Activated CD8-positive, alpha-beta T cell treated with anti-CD3 and anti-CD28 coated beads for 36 hours (primary cell): Measurements from ENCODE around the gene TRIM52. TPM values are rescaled to one million over a fixed set of nuclear protein-coding genes. Genes with fewer than 3 reads are reported as not detected.

Source experiments
- ATAC-seq: fragments of 200-7000 bp; cut with Tn5 transposase; one replicate; pipeline ENCODE4 v1.10.0; 2021; ENCODE audit warnings: mild to moderate bottlenecking, moderate library complexity
- CTCF ChIA-PET: fragments of 350-600 bp; sonication (Branson Sonifier 250); formaldehyde crosslinking; loops from one replicate; lab custom pipeline; 2021; ENCODE audit warnings: antibody characterized with exemption; lab: Charles Lee
- POLR2A ChIA-PET: fragments of 350-600 bp; sonication (Branson Sonifier 250); formaldehyde crosslinking; loops from one replicate; lab custom pipeline; 2021; ENCODE audit warnings: antibody characterized with exemption; lab: Charles Lee
- DNase-seq: peaks from one replicate; pipeline ENCODE4 v3.0.0-alpha.2; 2020
- H3K27ac Mint-ChIP-seq: one replicate; pipeline ENCODE4 v1.8.0; 2021; ENCODE audit warnings: mild to moderate bottlenecking, mixed read lengths
- H3K27me3 Mint-ChIP-seq: one replicate; pipeline ENCODE4 v1.8.0; 2021; ENCODE audit warnings: mixed read lengths
- H3K36me3 Mint-ChIP-seq: one replicate; pipeline ENCODE4 v1.8.0; 2021; ENCODE audit warnings: low read depth, mixed read lengths
- H3K4me1 Mint-ChIP-seq: one replicate; pipeline ENCODE4 v1.8.0; 2021; ENCODE audit warnings: low read depth, mixed read lengths
- H3K4me3 Mint-ChIP-seq: one replicate; pipeline ENCODE4 v1.8.0; 2021; ENCODE audit warnings: mild to moderate bottlenecking, moderate library complexity, mixed read lengths
- H3K9me3 Mint-ChIP-seq: one replicate; pipeline ENCODE4 v1.8.0; 2021; ENCODE audit warnings: mixed read lengths
- intact Hi-C: fragments of 100-400 bp; cut with micrococcal nuclease; formaldehyde crosslinking; loops from one replicate; pipeline ENCODE4 v1.10.0; 2022
- total RNA-seq, 2 experiments: library from RNA; stranded (reverse); gene quantifications; one replicate each; pipeline ENCODE4 v1.2.3, GENCODE V29; 2021
- TF ChIP-seq, protein P1 (sequence below): fragments of 200-600 bp; IDR thresholded peaks from one replicate; pipeline ENCODE4 v1.8.0; 2022; ENCODE audit warnings: antibody characterized with exemption, mild to moderate bottlenecking

Gene TRIM52
- total RNA-seq, 2 experiments from 2014 or later: 13.2 to 13.8 TPM

GRCh38 chr5:181255836-181256578 lies 4.9 kb downstream of the TRIM52 start:
- Mint-ChIP-seq H3K9me3 (no peaks in the 10 kb centered on the region), H3K27me3 (no peaks in the 10 kb centered on the region), H3K36me3 (peaks cover 55% of the 10 kb centered on the region), H3K4me1 (peaks cover 59% of the 10 kb centered on the region), H3K4me3 (no peak overlapping the region), H3K27ac (no peak overlapping the region)
- no peak for DNase-seq
- no peak for ATAC-seq
- ChIA-PET CTCF (interaction anchor here (2.8 kb wide), 1 partner anchor 11 kb away, joined by 10 read pairs; no protein-coding TSS in a partner anchor), POLR2A (interaction anchor here (0.6 to 35.9 kb wide), 5 partner anchors 9 to 449 kb away, joined by 3 to 746 read pairs (median 6); partner anchors contain the start of genes RACK1 and TRIM41)
- intact Hi-C loops: no loop called here
- TF ChIP-seq, protein P1, sequence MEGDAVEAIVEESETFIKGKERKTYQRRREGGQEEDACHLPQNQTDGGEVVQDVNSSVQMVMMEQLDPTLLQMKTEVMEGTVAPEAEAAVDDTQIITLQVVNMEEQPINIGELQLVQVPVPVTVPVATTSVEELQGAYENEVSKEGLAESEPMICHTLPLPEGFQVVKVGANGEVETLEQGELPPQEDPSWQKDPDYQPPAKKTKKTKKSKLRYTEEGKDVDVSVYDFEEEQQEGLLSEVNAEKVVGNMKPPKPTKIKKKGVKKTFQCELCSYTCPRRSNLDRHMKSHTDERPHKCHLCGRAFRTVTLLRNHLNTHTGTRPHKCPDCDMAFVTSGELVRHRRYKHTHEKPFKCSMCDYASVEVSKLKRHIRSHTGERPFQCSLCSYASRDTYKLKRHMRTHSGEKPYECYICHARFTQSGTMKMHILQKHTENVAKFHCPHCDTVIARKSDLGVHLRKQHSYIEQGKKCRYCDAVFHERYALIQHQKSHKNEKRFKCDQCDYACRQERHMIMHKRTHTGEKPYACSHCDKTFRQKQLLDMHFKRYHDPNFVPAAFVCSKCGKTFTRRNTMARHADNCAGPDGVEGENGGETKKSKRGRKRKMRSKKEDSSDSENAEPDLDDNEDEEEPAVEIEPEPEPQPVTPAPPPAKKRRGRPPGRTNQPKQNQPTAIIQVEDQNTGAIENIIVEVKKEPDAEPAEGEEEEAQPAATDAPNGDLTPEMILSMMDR: no peak

DNA sequence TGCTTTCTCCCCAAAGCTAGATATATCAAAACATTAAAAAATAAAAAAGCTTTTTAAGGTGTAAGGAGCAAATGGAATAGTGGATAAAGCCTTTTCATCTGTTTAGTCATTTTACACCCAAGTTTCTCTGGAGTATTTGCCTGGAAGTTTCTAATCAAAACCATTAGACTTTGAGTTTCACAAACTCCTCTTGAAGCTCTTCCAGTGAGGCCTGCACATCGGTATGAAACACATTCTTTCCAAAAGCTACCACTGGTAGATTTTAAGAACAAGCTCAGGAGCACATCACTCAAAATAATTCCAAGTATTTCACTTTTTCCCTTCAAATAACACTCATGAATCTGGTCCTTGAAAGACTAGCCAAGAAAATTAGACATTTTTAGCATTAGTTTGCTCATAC lies 5.7 kb downstream of the TRIM52 start:
- DNase-seq (no peak), ATAC-seq (no peak)
- ChIA-PET CTCF (interaction anchor here (2.8 kb wide), 1 partner anchor 10 kb away, joined by 10 read pairs; no protein-coding TSS in a partner anchor), POLR2A (interaction anchor here (0.6 to 35.9 kb wide), 4 partner anchors 8 to 449 kb away, joined by 3 to 746 read pairs (median 6); partner anchors contain the start of genes RACK1 and TRIM41)
- H3K9me3 Mint-ChIP-seq: no peaks in the 10 kb centered on the region
- H3K4me3 Mint-ChIP-seq: no peak overlapping the region
- peaks cover 54% of the 10 kb centered on the region for H3K36me3 Mint-ChIP-seq
- H3K4me1 Mint-ChIP-seq: peaks cover 64% of the 10 kb centered on the region
- no peaks in the 10 kb centered on the region for H3K27me3 Mint-ChIP-seq
- intact Hi-C loops: no loop called here
- H3K27ac Mint-ChIP-seq: no peak overlapping the region
- TF ChIP-seq, protein P1: no peak

DNA sequence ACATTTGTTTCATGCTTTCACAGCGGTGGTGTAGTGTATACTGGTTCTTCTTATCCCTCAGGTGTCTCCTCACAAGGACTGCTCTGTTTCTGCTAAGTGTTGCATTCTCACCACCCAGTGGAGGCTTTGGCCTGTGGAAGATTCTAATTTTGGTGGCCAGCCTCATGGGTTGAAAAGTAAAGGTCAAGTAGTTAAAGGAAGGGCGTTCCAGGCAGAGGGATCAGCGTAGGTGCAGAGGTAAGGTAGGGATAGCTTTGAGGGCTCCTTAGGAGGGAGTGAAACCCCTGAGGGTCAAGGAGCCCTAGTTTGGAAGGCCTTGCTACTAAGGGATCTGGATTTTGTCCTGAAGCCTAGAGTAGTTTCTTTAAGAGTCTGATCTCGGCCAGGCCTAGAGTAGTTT lies 12.7 kb downstream of the TRIM52 start:
- CTCF ChIA-PET: interaction anchor here (0.7 to 1.3 kb wide), 2 partner anchors 11 to 14 kb away, joined by 3 to 6 read pairs; no protein-coding TSS in a partner anchor
- Mint-ChIP-seq H3K27me3 (no peaks in the 10 kb centered on the region), H3K4me3 (peak overlapping the region; percentile 95), H3K4me1 (peaks cover 53% of the 10 kb centered on the region), H3K9me3 (no peaks in the 10 kb centered on the region), H3K36me3 (peaks cover 36% of the 10 kb centered on the region), H3K27ac (peak overlapping the region; percentile 99)
- no peak for ATAC-seq
- no peak for DNase-seq
- POLR2A ChIA-PET: interaction anchor here (7.0 to 35.9 kb wide), 2 partner anchors 12 to 15 kb away, joined by 89 to 746 read pairs; partner anchors contain the start of genes RACK1, TRIM41 and TRIM52
- intact Hi-C loops: no loop called here
- TF ChIP-seq, protein P1: no peak

- ChIA-PET POLR2A (interaction anchor here (1.1 to 35.9 kb wide), 7 partner anchors 9 to 48 kb away, joined by 3 to 746 read pairs (median 11); partner anchors contain the start of genes RACK1, TRIM41 and TRIM52), CTCF (interaction anchor here (1.0 to 2.3 kb wide), 3 partner anchors 9 to 38 kb away, joined by 3 to 10 read pairs (median 6); partner anchors contain the start of gene TRIM52)
- Mint-ChIP-seq H3K9me3 (no peaks in the 10 kb centered on the region), H3K4me3 (peak overlapping the region; percentile 95), H3K27ac (peak overlapping the region; percentile 99), H3K36me3 (peaks cover 50% of the 10 kb centered on the region), H3K4me1 (peaks cover 52% of the 10 kb centered on the region), H3K27me3 (no peaks in the 10 kb centered on the region)
- ATAC-seq (peak; percentile 35), DNase-seq (peak; percentile 83)
- intact Hi-C loops: no loop called here
- TF ChIP-seq, protein P1: no peak
Measured at GRCh38 chr5:181246276-181247049, 14.5 kb downstream of the TRIM52 start.
